ENCODE measurements around the gene SMPD3. TPM values are rescaled to one million over a fixed set of nuclear protein-coding genes. Genes with fewer than 3 reads are reported as not detected.

Gene SMPD3
- total RNA-seq, 1 donor from 2014 or later, result not detected

DNA sequence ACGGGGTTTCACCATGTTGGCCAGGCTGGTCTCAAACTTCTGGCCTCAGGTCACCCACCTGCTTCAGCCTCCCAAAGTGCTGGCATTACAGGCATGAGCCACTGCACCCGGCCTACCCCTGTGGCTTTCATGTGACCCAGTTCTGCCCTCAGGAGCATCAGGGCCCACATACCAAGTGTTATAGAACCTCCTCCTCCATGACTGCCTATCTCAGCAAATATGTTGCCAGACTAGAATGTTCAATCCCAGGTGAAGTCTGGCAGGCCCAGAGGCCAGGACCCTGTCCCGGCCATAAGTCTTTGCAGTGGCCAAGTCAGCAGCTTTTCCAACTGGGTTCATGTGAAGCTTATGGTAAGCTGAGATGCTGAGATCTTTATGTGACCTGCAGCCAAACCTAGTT lies 9.8 kb upstream of the SMPD3 start:
- FAIRE-seq (no peak), DNase-seq (ENCODE audit: low read depth) (no peak)
- H3K36me3 ChIP-seq (ENCODE audit: control insufficient read depth, insufficient read depth, low read length), result no peaks in the 10 kb centered on the region
- TF ChIP-seq, protein P1, sequence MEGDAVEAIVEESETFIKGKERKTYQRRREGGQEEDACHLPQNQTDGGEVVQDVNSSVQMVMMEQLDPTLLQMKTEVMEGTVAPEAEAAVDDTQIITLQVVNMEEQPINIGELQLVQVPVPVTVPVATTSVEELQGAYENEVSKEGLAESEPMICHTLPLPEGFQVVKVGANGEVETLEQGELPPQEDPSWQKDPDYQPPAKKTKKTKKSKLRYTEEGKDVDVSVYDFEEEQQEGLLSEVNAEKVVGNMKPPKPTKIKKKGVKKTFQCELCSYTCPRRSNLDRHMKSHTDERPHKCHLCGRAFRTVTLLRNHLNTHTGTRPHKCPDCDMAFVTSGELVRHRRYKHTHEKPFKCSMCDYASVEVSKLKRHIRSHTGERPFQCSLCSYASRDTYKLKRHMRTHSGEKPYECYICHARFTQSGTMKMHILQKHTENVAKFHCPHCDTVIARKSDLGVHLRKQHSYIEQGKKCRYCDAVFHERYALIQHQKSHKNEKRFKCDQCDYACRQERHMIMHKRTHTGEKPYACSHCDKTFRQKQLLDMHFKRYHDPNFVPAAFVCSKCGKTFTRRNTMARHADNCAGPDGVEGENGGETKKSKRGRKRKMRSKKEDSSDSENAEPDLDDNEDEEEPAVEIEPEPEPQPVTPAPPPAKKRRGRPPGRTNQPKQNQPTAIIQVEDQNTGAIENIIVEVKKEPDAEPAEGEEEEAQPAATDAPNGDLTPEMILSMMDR (IDR thresholded peaks at IDR 0.05; ENCODE audit: insufficient read depth, low read length, severe bottlenecking), result no peak
- no peak overlapping the region for H3K4me3 ChIP-seq (ENCODE audit: low read depth, low read length)
- peaks cover 2% of the 10 kb centered on the region for H3K27me3 ChIP-seq (ENCODE audit: control insufficient read depth, insufficient read depth, low read length)

DNA sequence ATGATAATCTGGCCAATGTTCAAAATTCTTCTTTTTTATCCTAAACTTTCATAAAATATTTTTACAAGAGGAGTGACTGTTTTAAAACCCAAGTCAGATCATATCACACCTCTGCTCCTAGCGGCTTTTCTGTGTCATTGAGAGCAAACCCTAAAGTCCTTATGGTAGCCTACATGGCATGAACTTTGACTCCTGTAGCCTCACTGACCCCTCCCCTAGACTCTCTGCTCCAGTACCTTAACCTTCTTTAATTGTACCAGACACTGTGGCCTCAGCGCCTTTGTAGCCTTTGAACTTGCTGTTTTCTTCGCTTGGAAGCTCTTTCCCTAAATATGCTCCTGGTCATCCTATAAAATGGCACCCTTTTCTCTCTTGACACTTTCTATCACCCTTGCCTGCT lies 7.3 kb upstream of the SMPD3 start:
- FAIRE-seq, result peak; percentile 18
- no peaks in the 10 kb centered on the region for H3K36me3 ChIP-seq (ENCODE audit: control insufficient read depth, insufficient read depth, low read length)
- TF ChIP-seq, protein P1 (IDR thresholded peaks at IDR 0.05; ENCODE audit: insufficient read depth, low read length, severe bottlenecking), result no peak

GRCh38 chr16:68454920-68455435 lies 6.7 kb upstream of the SMPD3 start:
- FAIRE-seq, result no peak

More for the DNA sequence above, 7.3 kb upstream of the SMPD3 start:
- no peak for DNase-seq (ENCODE audit: low read depth)
- Histone ChIP-seq H3K27me3 (ENCODE audit: control insufficient read depth, insufficient read depth, low read length) (peaks cover 2% of the 10 kb centered on the region), H3K4me3 (ENCODE audit: low read depth, low read length) (no peak overlapping the region)

DNA sequence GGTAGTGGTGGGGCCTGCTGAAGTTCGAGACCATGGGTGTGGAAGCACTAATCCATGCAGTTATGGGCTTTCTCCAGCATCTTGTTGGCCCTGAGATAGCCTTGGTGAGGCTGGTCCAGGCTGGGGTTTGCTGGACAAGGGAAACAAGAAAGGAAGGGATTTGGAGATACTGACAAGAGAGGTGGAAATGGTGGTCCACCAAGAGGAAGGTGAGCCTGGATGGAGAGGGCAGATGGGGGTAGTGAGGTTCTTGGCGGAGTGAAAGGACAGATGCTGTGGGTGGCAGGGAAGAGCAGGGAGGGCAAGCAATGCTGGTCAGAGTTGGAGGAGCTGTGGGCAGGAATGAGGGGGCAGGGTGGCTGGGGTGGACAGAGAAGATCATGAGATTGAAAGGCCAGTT lies 5.5 kb upstream of the SMPD3 start:
- TF ChIP-seq, protein P1 (IDR thresholded peaks at IDR 0.05; ENCODE audit: insufficient read depth, low read length, severe bottlenecking), result no peak
- FAIRE-seq (peak; percentile 68), DNase-seq (ENCODE audit: low read depth) (no peak)
- Histone ChIP-seq H3K27me3 (ENCODE audit: control insufficient read depth, insufficient read depth, low read length) (no peaks in the 10 kb centered on the region), H3K36me3 (ENCODE audit: control insufficient read depth, insufficient read depth, low read length) (no peaks in the 10 kb centered on the region), H3K4me3 (ENCODE audit: low read depth, low read length) (no peak overlapping the region)

More at GRCh38 chr16:68454920-68455435, 6.7 kb upstream of the SMPD3 start:
- Histone ChIP-seq H3K36me3 (ENCODE audit: control insufficient read depth, insufficient read depth, low read length) (no peaks in the 10 kb centered on the region), H3K27me3 (ENCODE audit: control insufficient read depth, insufficient read depth, low read length) (peaks cover 2% of the 10 kb centered on the region), H3K4me3 (ENCODE audit: low read depth, low read length) (no peak overlapping the region)
- no peak for DNase-seq (ENCODE audit: low read depth)
- TF ChIP-seq, protein P1 (IDR thresholded peaks at IDR 0.05; ENCODE audit: insufficient read depth, low read length, severe bottlenecking), result no peak

- DNase-seq (ENCODE audit: low read depth) (no peak), FAIRE-seq (no peak)
- H3K36me3 ChIP-seq (ENCODE audit: control insufficient read depth, insufficient read depth, low read length), result no peaks in the 10 kb centered on the region
- peaks cover 4% of the 10 kb centered on the region for H3K27me3 ChIP-seq (ENCODE audit: control insufficient read depth, insufficient read depth, low read length)
- TF ChIP-seq, protein P1 (IDR thresholded peaks at IDR 0.05; ENCODE audit: insufficient read depth, low read length, severe bottlenecking), result no peak
- no peak overlapping the region for H3K4me3 ChIP-seq (ENCODE audit: low read depth, low read length)
Measured at GRCh38 chr16:68452176-68452575, 3.9 kb upstream of the SMPD3 start.

DNA sequence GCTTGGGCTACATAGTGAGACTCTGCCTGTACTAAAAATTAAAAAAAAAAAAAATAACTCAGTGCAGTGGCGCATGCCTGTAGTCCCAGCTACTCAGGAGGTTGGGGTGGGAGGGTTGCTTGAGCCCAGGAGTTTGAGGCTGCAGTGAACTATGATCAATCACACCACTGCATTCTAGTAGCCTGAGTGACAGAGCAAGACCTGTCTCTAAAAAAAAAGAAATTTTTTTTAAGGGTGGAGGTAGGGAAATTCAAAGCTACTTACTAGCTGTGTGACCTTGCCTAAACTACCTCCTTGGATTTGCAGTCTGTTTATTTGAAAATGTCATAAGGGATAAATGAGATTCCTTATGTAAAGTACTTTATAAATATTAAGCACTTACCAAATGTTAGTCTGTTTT lies 3.4 kb upstream of the SMPD3 start:
- TF ChIP-seq, protein P1 (IDR thresholded peaks at IDR 0.05; ENCODE audit: insufficient read depth, low read length, severe bottlenecking), result no peak
- no peak overlapping the region for H3K4me3 ChIP-seq (ENCODE audit: low read depth, low read length)
- no peak for DNase-seq (ENCODE audit: low read depth)
- peaks cover 7% of the 10 kb centered on the region for H3K27me3 ChIP-seq (ENCODE audit: control insufficient read depth, insufficient read depth, low read length)
- no peaks in the 10 kb centered on the region for H3K36me3 ChIP-seq (ENCODE audit: control insufficient read depth, insufficient read depth, low read length)
- no peak for FAIRE-seq

Data from bronchial epithelial cell (primary cell).